Testis (tissue), 2 donors: ENCODE results near the gene IFNA14.
"Not testable (repeated sequence)": the region's sequence is repeated elsewhere in the genome, so short reads cannot be mapped to it uniquely, and the experiment has no call there.

ENCODE experiments used
- CTCF ChIP-seq, 3 experiments: fragments of 450-650 bp in 2 of 3; fragments of 200-600 bp in 1 of 3; sonication (generic) in 1 of 3; IDR thresholded peaks; one replicate each; pipeline ENCODE4 v1.5.1; 2016 to 2019; ENCODE audit warnings: antibody characterized with exemption in 3 of 3, mild to moderate bottlenecking in 2 of 3, moderate library complexity in 1 of 3
- POLR2A ChIP-seq: fragments of 450-650 bp; IDR thresholded peaks from one replicate; pipeline ENCODE4 v1.6.1; 2017; ENCODE audit warnings: antibody characterized with exemption, mild to moderate bottlenecking, moderate library complexity

DNA sequence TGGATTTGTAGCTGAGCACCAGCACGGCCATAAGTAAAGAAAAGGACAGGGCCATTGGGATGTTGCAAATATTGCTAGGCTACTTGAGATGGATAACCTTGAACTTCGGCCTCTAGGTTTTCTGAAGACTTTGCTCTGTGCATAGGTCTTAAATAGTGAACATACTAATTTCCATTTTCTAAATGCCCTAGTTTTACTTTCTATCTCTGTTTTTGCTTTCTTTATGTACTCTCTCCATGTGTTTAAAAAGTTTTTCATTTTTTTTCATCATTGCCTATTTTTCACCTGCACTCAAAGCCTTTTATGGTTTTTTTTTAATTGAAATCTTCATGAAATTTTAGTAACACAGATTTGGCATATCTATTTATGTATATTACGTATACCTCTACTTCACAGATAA, 32.8 kb downstream of the IFNA14 start, which contains the start of gene IFNA10:
- TF ChIP-seq POLR2A; CTCF (IDR thresholded peaks at IDR 0.05): not testable (repeated sequence)
